Endothelial cell of umbilical vein (primary cell): ENCODE measurements around the gene ETNK1. TPM values are rescaled to one million over a fixed set of nuclear protein-coding genes. Genes with fewer than 3 reads are reported as not detected.

ENCODE experiments used
- BruUV-seq: library from RNA; stranded (reverse); fragments of 400-500 nt; replicated peaks from 2 replicates; lab custom pipeline; 2021; lab: Mats Ljungman, UMichigan
- CTCF ChIA-PET: fragments of 300-600, 350-600 bp; sonication (Branson Sonifier 250); formaldehyde crosslinking; loops from one replicate; lab custom pipeline; 2021; ENCODE audit warnings: antibody characterized with exemption, inconsistent platforms; lab: Charles Lee
- POLR2A ChIA-PET: fragments of 300-600, 350-600 bp; sonication (Branson Sonifier 250); formaldehyde crosslinking; loops from one replicate; lab custom pipeline; 2021; ENCODE audit warnings: antibody characterized with exemption, inconsistent platforms; lab: Charles Lee
- DNase-seq: peaks from one replicate; pipeline ENCODE4 v3.0.0-alpha.2; 2011; ENCODE audit warnings: low read depth, low spot score
- FAIRE-seq: peaks from 2 replicates; lab custom pipeline; 2011; peaks lifted over from hg19 to GRCh38; lab: Jason Lieb, UNC
- H2AFZ ChIP-seq: 2 replicates; pipeline ENCODE4 v1.6.0; 2012; ENCODE audit warnings: low read depth, low read length, control low read depth, inconsistent platforms
- H3K27ac ChIP-seq: 2 replicates; pipeline ENCODE4 v1.5.1; 2011; ENCODE audit warnings: low read depth, mild to moderate bottlenecking, control low read depth, low read length, moderate library complexity; ENCODE audit not compliant: insufficient read depth
- H3K27me3 ChIP-seq, 2 experiments: 2 replicates each; pipeline versions ENCODE4 v1.6.0 to v1.6.1; 2011; ENCODE audit warnings: low read length in 2 of 2, mixed read lengths in 1 of 2; ENCODE audit not compliant: control insufficient read depth in 2 of 2, insufficient read depth in 2 of 2
- H3K36me3 ChIP-seq, 2 experiments: 2 replicates in 1 of 2; 3 replicates in 1 of 2; pipeline ENCODE4 v1.5.1; 2011; ENCODE audit warnings: low read length in 2 of 2, mild to moderate bottlenecking in 1 of 2, moderate library complexity in 1 of 2; ENCODE audit not compliant: control insufficient read depth in 2 of 2, insufficient read depth in 2 of 2; ENCODE audit errors: extremely low read depth in 1 of 2
- H3K4me1 ChIP-seq: 3 replicates; pipeline ENCODE4 v1.5.1; 2011; ENCODE audit warnings: mild to moderate bottlenecking, low read length; ENCODE audit not compliant: control insufficient read depth, insufficient read depth; ENCODE audit errors: extremely low read depth
- H3K4me2 ChIP-seq: 2 replicates; pipeline ENCODE4 v1.6.1; 2011; ENCODE audit warnings: low read length, control low read depth, mixed read lengths; ENCODE audit not compliant: insufficient read depth
- H3K4me3 ChIP-seq, 3 experiments: fragments of 200-600 bp in 1 of 3; sonication (generic), shearing (Covaris generic) in 1 of 3; replicated peaks in 1 of 3; 2 replicates each; pipeline ENCODE4 v1.5.1; 2011 to 2016; ENCODE audit warnings: control low read depth in 3 of 3, low read length in 3 of 3, mild to moderate bottlenecking in 2 of 3, inconsistent platforms in 1 of 3, low read depth in 1 of 3, moderate library complexity in 1 of 3; ENCODE audit not compliant: insufficient read depth in 1 of 3
- H3K79me2 ChIP-seq: 2 replicates; pipeline ENCODE4 v1.6.0; 2012; ENCODE audit warnings: low read length, inconsistent platforms; ENCODE audit not compliant: control insufficient read depth, insufficient read depth
- H3K9ac ChIP-seq: replicated peaks from 2 replicates; pipeline ENCODE3; 2011; ENCODE audit warnings: low read length, control low read depth; ENCODE audit not compliant: insufficient read depth; ENCODE audit errors: extremely low read depth
- H3K9me1 ChIP-seq: replicated peaks from 3 replicates; pipeline ENCODE4 v1.6.0; 2011; ENCODE audit warnings: mild to moderate bottlenecking, low read length; ENCODE audit not compliant: control insufficient read depth, insufficient read depth; ENCODE audit errors: extremely low read depth
- H3K9me3 ChIP-seq: replicated peaks from 2 replicates; pipeline ENCODE4 v1.5.1; 2012; ENCODE audit warnings: low read length, inconsistent platforms; ENCODE audit not compliant: control insufficient read depth, insufficient read depth
- H4K20me1 ChIP-seq: replicated peaks from 2 replicates; pipeline ENCODE3; 2011; ENCODE audit warnings: mild to moderate bottlenecking, low read length; ENCODE audit not compliant: control insufficient read depth, insufficient read depth; ENCODE audit errors: extremely low read depth
- EZH2 ChIP-seq: IDR thresholded peaks from 2 replicates; pipeline ENCODE4 v1.6.1; 2012; ENCODE audit warnings: borderline replicate concordance, low read depth, mild to moderate bottlenecking, moderate library complexity, low read length, inconsistent platforms; ENCODE audit not compliant: severe bottlenecking
- FOS ChIP-seq: IDR thresholded peaks from 2 replicates; pipeline ENCODE4 v1.6.1; 2011; ENCODE audit warnings: mild to moderate bottlenecking, low read length, moderate library complexity, borderline replicate concordance; ENCODE audit not compliant: insufficient read depth
- POLR2A ChIP-seq: IDR thresholded peaks from 2 replicates; pipeline ENCODE4 v1.6.1; 2012; ENCODE audit warnings: low read depth, mild to moderate bottlenecking, control low read depth, low read length
- dilution Hi-C: fragments of 300-500 bp; cut with MboI; formaldehyde crosslinking; loops from one replicate; pipeline ENCODE4 v1.15.0; 2019; ENCODE audit warnings: low sequenced_read_pairs; ENCODE audit not compliant: extremely low pct_ligation_motif_present
- intact Hi-C: fragments of 100-400 bp; cut with micrococcal nuclease; formaldehyde crosslinking; loops from one replicate; pipeline ENCODE4 v1.10.0; 2022
- polyA plus RNA-seq, 4 experiments: library from polyadenylated mRNA; depleted of rRNA in 3 of 4; stranded (reverse) in 3 of 4; unstranded in 1 of 4; fragments of >200 nt; gene quantifications; 2 replicates each; pipeline versions ENCODE4 v1.2.1 to v1.2.3, GENCODE V29; 2011 to 2012; ENCODE audit warnings: missing spikeins in 1 of 4
- total RNA-seq: library from RNA; stranded (reverse); gene quantifications from 2 replicates; pipeline ENCODE4 v1.2.3, GENCODE V29; 2021

The ETNK1 gene
- total and polyA plus RNA-seq, 2 donors (not counting 3 experiments of a cell fraction or from before 2014, with no cell fraction given), result 11.4 to 68.4 TPM

- Histone ChIP-seq H3K4me3 (no peak overlapping the region), H3K9me1 (no peaks in the 10 kb centered on the region), H2AFZ (no peak overlapping the region), H3K9ac (no peak overlapping the region), H3K27me3 (no peaks in the 10 kb centered on the region), H3K4me1 (no peaks in the 10 kb centered on the region), H3K79me2 (peaks cover 87% of the 10 kb centered on the region), H3K27ac (no peak overlapping the region), H3K36me3 (peaks cover 2 to 3% of the 10 kb centered on the region in 2 experiments), H3K9me3 (no peaks in the 10 kb centered on the region), H4K20me1 (peaks cover 7% of the 10 kb centered on the region), H3K4me2 (no peak overlapping the region)
- POLR2A ChIA-PET, result interaction anchor here (0.6 to 1.7 kb wide), 2 partner anchors 11 to 45 kb away, joined by 4 read pairs; partner anchors contain the start of gene ETNK1
- dilution Hi-C loops, result no loop called here
- intact Hi-C loops, result no loop called here
- BruUV-seq, result no TSS peak
- no peak for TF ChIP-seq FOS
- TF ChIP-seq POLR2A, result no peak
- TF ChIP-seq EZH2, result no peak
- DNase-seq (no peak), FAIRE-seq (no peak)
- CTCF ChIA-PET, result interaction anchor here (0.9 to 1.3 kb wide), 4 partner anchors 9 to 176 kb away, joined by 3 to 4 read pairs (median 3); no protein-coding TSS in a partner anchor
These were observed 10.8 kb downstream of the ETNK1 start for GRCh38 chr12:22635812-22636211.

GRCh38 chr12:22640851-22641250 is 15.9 kb downstream of the ETNK1 start:
- Histone ChIP-seq H3K27ac (no peak overlapping the region), H4K20me1 (peaks cover 2% of the 10 kb centered on the region), H3K27me3 (no peaks in the 10 kb centered on the region), H2AFZ (no peak overlapping the region), H3K4me1 (no peaks in the 10 kb centered on the region), H3K9me3 (no peaks in the 10 kb centered on the region), H3K9ac (no peak overlapping the region), H3K79me2 (peaks cover 73% of the 10 kb centered on the region), H3K9me1 (no peaks in the 10 kb centered on the region), H3K36me3 (no peaks in the 10 kb centered on the region), H3K4me2 (no peak overlapping the region), H3K4me3 (no peak overlapping the region)
- DNase-seq, result no peak
- dilution Hi-C loops (no loop called here), intact Hi-C loops (no loop called here)
- no peak for TF ChIP-seq EZH2
- POLR2A ChIA-PET, result interaction anchor here (0.7 kb wide), 1 partner anchor 16 kb away, joined by 3 read pairs; the partner anchor contains the start of gene ETNK1
- FAIRE-seq, result no peak
- BruUV-seq, result no TSS peak
- CTCF ChIA-PET, result interaction anchor here (0.7 to 1.5 kb wide), 5 partner anchors 10 to 181 kb away, joined by 3 to 9 read pairs (median 4); no protein-coding TSS in a partner anchor
